ENCODE data around the gene SLC25A5.
A peak's percentile ranks its signal among the peaks of the same experiment; 100 is the strongest.
"Not testable (repeated sequence)": the region's sequence is repeated elsewhere in the genome, so short reads cannot be mapped to it uniquely, and the experiment has no call there.

SLC25A5 gene

DNA sequence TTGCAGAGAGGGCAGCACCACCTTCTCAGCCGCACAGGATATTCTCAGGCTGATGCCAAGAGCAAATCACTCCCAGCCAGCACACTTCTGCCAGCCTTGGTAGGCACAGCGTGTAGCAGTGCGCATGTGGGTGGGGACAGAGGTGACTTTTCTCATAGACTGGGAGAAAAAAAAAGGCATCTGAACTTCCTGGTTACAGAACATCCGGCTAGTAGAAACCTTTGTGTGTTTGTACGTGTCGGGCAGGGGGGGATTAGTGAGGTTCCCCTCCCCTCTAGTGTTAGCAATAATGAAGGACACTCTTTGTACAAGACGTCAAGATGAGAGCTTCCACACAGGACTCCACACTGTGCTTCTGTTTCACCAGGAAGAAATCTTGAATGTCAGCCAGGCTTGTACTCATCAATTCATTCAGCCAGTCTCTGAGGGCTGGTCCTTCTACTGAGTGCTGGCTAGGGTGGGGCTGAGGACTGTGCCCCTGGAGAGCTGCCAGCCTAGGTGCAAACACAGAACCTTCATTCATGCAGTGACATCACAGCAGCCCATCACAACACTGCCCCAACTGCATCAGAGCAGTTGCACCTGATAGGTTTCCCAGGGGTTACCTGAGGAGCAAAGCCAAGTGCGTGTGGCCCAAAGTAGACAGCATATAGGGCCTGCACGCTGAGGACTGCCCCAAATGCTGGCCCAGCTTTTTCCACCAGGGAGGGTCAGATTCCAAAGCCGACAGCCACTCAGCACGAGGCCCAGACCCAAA lies 34.7 kb downstream of the SLC25A5 start:
- DNase-seq (ENCODE audit: low read depth in 3 of 3, low spot score in 1 of 3) = no peak

DNA sequence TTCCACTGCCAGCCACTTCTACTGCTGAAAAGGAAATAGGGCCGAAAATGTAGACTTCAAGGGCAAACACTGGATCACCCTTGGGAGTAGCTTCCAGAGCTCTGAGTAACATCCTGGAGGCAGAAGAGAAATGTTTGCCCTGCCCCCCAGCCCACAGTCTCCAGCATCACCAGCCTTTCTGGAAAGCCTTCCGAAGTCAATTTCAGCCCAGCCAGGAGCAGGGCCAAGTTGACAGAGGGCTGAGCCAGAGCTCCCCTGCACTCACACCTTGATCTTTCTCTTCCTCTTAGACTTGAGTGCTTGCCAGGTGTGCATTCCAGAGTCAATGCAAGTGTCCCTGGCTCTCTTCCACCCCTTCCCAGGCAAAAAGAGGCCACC lies 35.2 kb downstream of the SLC25A5 start:
- no peak for DNase-seq (ENCODE audit: low read depth in 3 of 3, low spot score in 1 of 3)

DNA sequence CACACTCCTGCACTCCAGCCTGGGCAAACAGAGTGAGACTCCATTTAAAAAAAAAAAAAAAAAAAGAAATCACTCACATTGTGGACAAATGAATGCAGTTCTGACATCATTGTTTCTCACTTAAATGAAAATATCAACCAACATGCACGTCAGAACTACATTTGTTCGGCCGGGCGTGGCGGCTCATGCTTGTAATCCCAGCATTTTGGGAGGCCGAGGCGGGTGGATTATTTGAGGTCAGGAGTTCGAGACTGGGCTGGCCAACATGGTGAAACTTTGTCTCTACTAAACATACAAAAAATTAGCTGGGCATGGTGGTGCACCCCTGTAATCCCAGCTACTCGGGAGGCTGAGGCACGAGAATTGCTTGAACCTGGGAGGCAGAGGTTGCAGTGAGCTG lies 36.9 kb downstream of the SLC25A5 start:
- DNase-seq (ENCODE audit: low read depth in 3 of 3, low spot score in 1 of 3) = not testable (repeated sequence)

DNA sequence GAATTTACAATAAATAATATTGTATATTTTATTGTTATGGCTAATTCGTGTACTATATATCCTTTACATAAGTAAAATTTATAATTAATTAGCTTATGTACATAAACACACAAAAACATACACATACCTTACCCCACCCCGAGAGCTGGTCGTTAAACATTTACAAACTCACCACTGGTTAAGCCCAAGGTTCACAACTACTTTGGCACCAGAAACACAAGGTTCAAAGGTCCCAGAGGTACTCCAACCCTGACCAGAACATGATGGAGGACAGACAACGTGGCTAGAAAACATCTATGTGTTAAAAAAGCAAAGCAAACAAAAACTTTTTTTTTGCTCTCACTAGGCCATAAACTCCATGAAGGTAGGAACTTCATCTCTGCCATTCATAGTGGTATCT lies 37.7 kb downstream of the SLC25A5 start:
- no peak for DNase-seq (ENCODE audit: low read depth in 3 of 3, low spot score in 1 of 3)

DNA sequence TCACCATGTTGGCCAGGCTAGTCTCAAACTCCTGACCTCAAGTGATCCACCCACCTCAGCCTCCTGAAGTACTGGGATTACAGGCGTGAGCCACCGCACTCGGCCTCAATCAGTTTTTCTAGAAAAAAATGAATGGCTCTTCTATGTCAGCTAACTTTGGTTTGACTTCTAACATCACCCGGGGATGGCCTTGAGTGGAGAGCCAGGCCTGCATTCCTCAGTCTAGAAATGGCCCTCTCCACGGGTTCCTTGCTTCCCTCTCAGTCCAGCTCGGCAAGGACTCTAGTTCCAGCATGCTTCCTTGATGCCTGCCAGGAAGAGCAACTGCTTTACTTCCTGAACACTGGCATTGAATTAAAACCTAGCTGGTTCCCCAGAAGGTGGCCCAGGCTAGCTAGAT lies 39.0 kb downstream of the SLC25A5 start:
- no peak for DNase-seq (ENCODE audit: low read depth in 3 of 3, low spot score in 1 of 3)

DNA sequence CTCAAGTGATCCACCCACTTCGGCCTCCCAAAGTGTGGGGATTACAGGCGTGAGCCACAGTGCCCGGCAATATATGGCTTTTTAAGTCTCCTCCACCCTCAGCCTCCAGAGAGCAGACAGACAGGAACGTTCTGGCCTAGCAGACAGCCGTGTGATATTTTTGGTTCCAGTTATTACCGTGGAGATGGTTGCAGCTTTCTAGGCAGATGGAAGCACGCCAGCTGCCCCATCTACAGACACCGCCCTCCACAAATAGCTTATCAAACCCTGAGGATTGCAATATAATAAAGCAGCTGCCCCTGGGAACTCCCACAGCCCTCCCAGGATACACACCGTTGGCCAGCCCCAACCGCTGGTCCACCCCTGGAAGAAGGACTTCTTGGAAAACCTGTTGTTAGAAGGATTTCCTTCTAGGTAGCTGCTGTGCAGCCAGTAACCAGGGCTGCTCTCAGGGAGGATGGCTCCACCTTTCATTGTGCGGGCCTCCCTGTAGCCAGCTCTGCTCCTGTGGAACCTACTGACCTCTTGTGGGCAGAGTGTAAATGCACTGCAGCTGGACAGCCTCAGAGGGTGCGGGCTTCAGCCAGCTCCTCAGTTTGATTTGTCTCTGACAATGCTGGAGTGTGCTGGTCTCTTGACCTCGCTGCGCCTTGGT lies 44.0 kb downstream of the SLC25A5 start:
- DNase-seq (ENCODE audit: low read depth in 3 of 3, low spot score in 1 of 3) = no peak

DNA sequence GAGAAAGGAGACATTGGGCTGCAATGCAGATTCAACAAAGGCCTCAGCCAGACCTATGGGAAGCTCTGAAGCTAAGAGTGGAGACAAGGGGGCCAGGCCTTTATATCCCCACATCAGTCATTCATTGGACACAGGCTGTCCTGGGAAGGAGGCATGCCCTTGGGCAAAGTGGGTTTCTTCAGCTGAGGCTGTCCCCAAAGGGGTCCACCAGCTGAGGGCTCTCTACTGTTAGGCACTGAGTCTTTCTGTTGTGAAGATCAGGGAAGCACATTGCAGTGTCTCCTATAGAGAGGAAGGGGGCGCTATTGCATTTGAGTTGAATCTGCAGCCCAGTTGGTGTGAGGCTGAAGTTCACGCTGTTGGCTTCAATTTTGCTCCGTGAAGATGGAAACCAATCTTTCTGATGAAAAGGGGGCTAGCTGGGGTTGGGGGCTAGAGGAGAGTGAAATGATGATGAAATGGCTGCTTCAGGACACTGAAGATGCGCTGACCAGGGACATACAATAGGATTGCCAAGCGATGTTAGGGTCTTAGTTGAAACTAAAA lies 48.0 kb downstream of the SLC25A5 start:
- peak in 1 of 3 donors; percentile 18 for DNase-seq (ENCODE audit: low read depth in 3 of 3, low spot score in 1 of 3)

DNA sequence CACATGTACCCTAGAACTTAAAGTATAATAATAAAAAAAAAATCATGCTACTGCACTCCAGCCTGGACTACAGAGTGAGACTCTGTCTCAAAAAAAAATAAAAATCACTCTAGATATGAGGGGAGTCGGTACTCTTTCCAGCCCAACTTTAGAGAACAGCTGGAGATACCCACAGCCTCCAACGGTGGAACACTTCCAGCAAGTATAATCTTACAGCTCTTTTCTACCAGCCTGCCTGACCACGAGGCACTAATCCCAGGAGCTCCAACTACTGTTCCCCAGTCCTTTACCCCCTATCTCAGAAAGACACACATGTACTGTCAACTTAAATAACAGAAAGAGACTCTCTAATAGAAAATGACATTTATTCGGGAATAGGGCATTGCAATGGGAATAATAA lies 50.1 kb downstream of the SLC25A5 start:
- DNase-seq (ENCODE audit: low read depth in 3 of 3, low spot score in 1 of 3) = no peak
